Skin of body (tissue), 2 donors: ENCODE data around the gene P4HTM. TPM values are rescaled to one million over a fixed set of nuclear protein-coding genes. Genes with fewer than 3 reads are reported as not detected.
"Not testable (repeated sequence)": the region's sequence is repeated elsewhere in the genome, so short reads cannot be mapped to it uniquely, and the experiment has no call there.

Source experiments
- DNase-seq: peaks from one replicate; lab custom pipeline; 2025; lab: John Stamatoyannopoulos, UW
- total RNA-seq: library from RNA; depleted of rRNA; stranded (reverse); fragments of >200 nt; gene quantifications from one replicate; pipeline ENCODE4 v1.2.3, GENCODE V29; 2014

The P4HTM gene
- total RNA-seq, 1 donor from 2014 or later, result 27.7 TPM

GRCh38 chr3:49007771-49008528 is 17.9 kb downstream of the P4HTM start:
- DNase-seq, result peak; percentile 81

- DNase-seq, result not testable (repeated sequence)
These were observed 18.6 kb downstream of the P4HTM start for GRCh38 chr3:49008627-49009026.

GRCh38 chr3:49009396-49009795 is 19.4 kb downstream of the P4HTM start:
- DNase-seq, result no peak

- no peak for DNase-seq
These were observed 22.5 kb downstream of the P4HTM start for GRCh38 chr3:49012441-49013017.

DNA sequence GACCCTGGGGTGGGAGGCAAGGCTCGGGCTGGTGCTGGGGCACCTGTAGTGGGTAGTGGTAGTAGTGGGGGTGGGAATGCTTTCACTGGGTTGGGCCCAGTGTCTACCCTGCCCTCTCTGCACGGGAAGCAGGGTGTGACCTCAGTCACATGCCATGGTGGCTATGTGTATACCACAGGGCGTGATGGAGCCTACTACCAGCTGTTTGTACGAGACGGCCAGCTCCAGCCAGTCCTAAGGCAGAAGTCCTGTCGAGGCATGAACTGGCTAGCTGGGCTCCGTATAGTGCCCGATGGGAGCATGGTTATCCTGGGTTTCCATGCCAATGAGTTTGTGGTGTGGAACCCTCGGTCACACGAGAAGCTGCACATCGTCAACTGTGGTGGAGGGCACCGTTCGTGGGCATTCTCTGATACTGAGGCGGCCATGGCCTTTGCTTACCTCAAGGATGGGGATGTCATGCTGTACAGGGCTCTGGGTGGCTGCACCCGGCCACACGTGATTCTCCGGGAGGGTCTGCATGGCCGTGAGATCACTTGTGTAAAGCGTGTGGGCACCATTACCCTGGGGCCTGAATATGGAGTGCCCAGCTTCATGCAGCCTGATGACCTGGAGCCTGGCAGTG is 23.2 kb downstream of the P4HTM start:
- no peak for DNase-seq

DNA sequence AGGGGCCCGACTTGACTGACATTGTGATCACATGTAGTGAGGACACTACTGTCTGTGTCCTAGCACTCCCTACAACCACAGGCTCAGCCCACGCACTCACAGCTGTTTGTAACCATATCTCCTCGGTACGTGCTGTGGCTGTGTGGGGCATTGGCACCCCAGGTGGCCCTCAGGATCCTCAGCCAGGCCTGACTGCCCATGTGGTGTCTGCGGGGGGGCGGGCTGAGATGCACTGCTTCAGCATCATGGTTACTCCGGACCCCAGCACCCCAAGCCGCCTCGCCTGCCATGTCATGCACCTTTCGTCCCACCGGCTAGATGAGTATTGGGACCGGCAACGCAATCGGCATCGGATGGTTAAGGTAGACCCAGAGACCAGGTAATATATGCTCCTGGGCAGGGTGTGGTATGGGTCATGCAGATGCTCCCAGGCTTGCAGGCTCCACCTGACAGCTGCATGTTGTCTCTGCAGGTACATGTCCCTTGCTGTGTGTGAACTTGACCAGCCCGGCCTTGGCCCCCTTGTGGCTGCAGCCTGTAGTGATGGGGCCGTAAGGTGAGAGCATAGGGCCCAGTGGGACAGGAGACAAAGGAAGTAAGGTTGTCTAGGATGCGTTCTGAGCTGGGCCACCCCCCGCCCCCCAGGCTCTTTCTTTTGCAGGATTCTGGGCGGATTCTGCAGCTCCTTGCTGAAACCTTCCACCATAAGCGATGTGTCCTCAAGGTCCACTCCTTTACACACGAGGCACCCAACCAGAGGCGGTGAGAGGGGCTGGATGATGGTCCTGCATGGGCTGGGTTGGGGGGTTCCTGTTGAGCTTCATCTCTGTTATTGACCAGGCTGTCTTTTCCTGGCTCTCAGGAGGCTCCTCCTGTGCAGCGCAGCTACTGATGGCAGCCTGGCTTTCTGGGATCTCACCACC is 24.0 kb downstream of the P4HTM start:
- DNase-seq, result no peak

GRCh38 chr3:49015072-49015471 is 25.0 kb downstream of the P4HTM start:
- DNase-seq, result no peak

- DNase-seq, result no peak
These were observed 25.7 kb downstream of the P4HTM start for GRCh38 chr3:49015765-49016164.

- DNase-seq, result no peak
These were observed 26.6 kb downstream of the P4HTM start for GRCh38 chr3:49016414-49017228.

DNA sequence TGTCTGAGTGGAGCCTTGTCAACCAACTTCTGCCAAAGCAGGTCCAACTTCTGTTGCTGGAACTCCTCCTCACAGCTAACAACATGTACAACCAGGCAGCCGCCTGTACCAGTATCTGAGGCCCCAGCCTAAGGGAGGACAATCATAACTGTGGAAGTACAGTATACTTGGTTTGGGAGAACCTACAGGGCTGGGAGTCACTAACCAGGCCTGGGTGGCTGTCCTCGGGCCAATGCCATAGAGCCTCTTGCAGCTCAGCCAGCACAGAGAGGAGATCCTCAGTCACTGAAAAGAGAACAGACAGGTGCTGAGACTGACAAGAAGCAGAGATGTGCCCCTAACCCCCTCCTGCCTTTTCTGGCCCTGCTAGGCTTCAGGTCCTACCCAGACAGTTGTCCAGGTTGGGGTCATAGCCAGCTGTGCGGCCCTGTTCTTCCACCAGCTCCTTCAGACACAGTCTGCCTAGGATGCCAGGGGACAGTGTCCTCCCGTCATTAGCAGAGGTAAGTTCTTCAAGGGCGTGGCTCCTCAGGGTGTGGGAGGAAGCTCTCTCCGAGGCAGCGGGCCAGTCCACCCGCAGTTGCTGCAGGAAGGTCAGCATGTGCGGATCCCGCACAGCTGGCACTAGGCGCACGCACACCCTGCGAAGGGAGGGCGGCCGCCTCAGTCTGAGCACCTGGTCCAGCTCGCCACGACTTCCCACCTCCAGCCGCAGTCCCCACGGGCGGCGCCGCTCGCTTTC is 27.4 kb downstream of the P4HTM start:
- no peak for DNase-seq

GRCh38 chr3:49017971-49018706 is 28.1 kb downstream of the P4HTM start, which contains the start of gene DALRD3:
DALRD3 (minus strand) TSS chr3:49018580; CDS start chr3:49018564, 16 bp downstream.
- no peak for DNase-seq

DNA sequence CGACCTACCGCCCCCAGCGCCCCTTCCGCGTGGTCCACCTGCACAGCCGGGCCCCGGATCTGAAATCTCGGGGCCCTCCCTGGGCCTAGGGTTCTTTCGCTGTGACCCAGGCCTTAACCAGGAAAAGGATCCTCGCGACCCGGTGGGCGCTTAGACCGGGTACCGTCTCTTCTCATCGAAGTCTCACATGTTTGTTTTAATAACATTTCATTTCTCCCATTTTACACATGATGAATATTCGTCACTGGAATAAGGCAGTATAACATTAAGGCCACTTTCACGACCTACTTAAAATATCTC is 28.6 kb downstream of the P4HTM start:
- no peak for DNase-seq

DNA sequence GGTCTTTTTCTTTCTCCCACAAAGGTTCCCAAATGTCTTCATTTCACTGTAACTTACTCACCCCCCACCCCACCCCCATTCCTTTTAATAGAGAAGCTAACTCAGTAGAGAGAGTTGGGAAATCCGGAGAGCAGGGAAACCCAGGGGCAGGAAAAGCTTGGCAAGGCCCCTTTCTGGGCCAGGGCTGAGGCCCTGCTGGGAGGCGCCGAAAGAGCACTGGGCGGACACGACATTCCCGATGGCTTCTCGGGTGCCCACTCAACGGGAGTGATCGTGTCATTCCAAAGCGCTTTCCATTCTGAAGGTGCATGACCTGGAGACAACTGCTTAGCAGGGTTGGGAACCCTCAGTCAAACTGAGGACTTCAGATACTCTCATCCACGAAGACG is 29.9 kb downstream of the P4HTM start:
- DNase-seq, result no peak

DNA sequence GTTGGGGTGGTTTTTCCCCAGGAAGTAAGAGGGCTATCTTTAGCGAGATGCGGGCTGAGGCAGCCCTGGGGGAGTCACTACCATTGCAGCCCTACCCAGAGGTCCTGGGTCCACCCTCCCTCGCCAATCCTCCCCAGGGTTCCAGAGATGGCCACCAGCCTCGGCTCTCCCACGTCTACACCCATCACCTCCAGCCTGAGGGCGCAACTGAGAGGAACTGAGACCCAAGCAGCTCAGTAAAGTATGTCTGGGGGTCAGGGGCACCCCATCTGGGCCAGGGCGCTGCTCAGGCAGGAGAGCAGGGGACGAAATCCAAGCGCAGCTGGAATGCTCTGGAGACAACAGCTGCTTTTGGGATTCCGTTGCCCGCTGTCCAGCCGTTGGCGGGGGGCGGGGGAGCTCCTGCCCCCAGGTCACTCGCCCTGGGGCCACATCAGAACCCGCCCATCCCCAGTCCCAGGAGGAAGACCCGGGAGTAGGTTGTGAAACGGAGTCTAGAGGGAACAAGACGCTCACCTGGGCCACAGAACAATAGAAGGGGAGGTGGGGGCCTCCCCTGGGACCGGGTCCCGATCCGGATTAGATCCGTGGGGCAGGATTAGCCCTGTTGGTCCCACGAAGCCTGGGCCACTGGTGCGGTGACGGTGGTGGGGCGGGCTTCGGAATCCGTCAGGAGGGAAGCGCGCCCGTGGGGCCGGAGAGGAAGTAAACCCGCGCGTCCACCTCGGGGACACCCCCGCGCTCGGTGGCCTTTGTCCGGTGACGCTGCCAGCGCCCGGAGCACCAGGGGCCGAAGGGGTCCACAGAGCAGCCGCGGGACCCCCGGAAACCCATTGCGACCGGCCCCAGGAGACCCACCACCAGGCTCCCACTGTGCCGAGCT is 30.5 kb downstream of the P4HTM start:
- no peak for DNase-seq

GRCh38 chr3:49021213-49021812 is 31.3 kb downstream of the P4HTM start:
- DNase-seq, result peak; percentile 95

DNA sequence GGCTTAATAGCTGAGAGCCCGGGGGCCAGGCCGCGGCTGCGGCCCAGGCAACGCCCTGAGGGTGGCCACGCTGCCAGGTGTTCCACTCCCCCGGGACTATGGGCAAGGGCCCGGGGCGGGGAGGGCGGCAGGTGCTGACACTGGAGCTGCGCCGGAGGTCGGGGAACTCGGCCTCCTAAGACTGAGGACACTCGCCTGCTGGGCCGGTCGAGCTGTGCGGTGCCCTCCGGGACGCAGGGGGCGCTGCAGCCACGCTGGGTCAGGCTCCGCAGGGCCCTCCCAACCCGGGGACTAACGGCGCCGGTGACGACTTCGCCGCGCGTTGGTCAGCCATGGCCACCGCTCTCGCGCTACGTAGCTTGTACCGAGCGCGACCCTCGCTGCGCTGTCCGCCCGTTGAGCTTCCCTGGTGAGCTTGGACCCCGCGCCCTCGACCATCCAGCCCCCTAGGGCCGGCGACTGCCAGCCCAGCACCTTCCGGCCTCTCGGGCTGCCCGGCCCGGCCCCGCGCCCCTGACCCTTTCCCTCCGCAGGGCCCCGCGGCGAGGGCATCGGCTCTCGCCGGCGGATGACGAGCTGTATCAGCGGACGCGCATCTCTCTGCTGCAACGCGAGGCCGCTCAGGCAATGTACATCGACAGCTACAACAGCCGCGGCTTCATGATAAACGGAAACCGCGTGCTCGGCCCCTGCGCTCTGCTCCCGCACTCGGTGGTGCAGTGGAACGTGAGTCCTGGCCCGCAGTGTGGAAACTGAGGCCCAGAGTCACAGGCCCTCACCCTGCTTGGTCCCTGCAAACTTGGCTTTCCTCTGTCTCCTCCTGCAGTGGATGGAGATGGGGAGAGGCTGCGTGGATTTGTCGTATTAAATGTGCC is 32.0 kb downstream of the P4HTM start, which contains the start of gene NDUFAF3:
TSS of gene NDUFAF3 (plus strand) at position 309 of the 875 bp plus-strand sequence. CDS start at position 333, 24 bp downstream.
- DNase-seq, result peak; percentile 79

DNA sequence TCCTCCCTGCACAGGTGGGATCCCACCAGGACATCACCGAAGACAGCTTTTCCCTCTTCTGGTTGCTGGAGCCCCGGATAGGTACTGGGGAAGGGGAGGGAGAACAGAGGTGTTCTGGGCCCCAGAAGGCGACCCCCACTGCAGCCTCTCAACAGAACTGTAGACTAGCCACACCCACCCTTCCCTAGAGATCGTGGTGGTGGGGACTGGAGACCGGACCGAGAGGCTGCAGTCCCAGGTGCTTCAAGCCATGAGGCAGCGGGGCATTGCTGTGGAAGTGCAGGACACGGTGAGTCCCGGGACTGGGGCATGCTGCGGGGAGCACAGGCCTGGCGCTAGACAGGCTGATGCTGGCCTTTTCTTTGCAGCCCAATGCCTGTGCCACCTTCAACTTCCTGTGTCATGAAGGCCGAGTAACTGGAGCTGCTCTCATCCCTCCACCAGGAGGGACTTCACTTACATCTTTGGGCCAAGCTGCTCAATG is 32.7 kb downstream of the P4HTM start:
- DNase-seq, result no peak
